ENCODE data around the gene LAD1.
A peak's percentile ranks its signal among the peaks of the same experiment; 100 is the strongest.

LAD1 gene

GRCh38 chr1:201404722-201405483, 5.8 kb upstream of the LAD1 start:
- H3K27ac ChIP-seq (ENCODE audit: low read depth in 2 of 2, low read length in 2 of 2): peak overlapping the region; percentile 93

GRCh38 chr1:201404055-201404454, 4.9 kb upstream of the LAD1 start:
- H3K9ac ChIP-seq (ENCODE audit: low read depth in 1 of 2, low read length in 2 of 2): peak overlapping the region; percentile 26 to 28
- peaks cover 49 to 58% of the 10 kb centered on the region in 2 donors for H3K4me1 ChIP-seq (ENCODE audit: control insufficient read depth in 2 of 2, insufficient read depth in 2 of 2, low read length in 2 of 2)
- H3K27ac ChIP-seq (ENCODE audit: low read depth in 2 of 2, low read length in 2 of 2): peak overlapping the region; percentile 93
- H3K4me3 ChIP-seq (ENCODE audit: low read length in 2 of 2): no peak overlapping the region
- no peaks in the 10 kb centered on the region for H3K36me3 ChIP-seq (ENCODE audit: control insufficient read depth in 2 of 2, insufficient read depth in 2 of 2, low read length in 2 of 2)
- no peaks in the 10 kb centered on the region for H3K9me3 ChIP-seq (ENCODE audit: control insufficient read depth in 2 of 2, low read length in 2 of 2)
- H3K27me3 ChIP-seq (ENCODE audit: control insufficient read depth in 2 of 2, insufficient read depth in 2 of 2, low read length in 2 of 2): peaks cover 0 to 3% of the 10 kb centered on the region in 2 donors

More at GRCh38 chr1:201404722-201405483, 5.8 kb upstream of the LAD1 start:
- peaks cover 49 to 58% of the 10 kb centered on the region in 2 donors for H3K4me1 ChIP-seq (ENCODE audit: control insufficient read depth in 2 of 2, insufficient read depth in 2 of 2, low read length in 2 of 2)
- peak overlapping the region; percentile 56 to 69 for H3K9ac ChIP-seq (ENCODE audit: low read depth in 1 of 2, low read length in 2 of 2)
- H3K4me3 ChIP-seq (ENCODE audit: low read length in 2 of 2): peak overlapping the region; percentile 22 to 50
- no peaks in the 10 kb centered on the region for H3K36me3 ChIP-seq (ENCODE audit: control insufficient read depth in 2 of 2, insufficient read depth in 2 of 2, low read length in 2 of 2)
- H3K9me3 ChIP-seq (ENCODE audit: control insufficient read depth in 2 of 2, low read length in 2 of 2): no peaks in the 10 kb centered on the region
- H3K27me3 ChIP-seq (ENCODE audit: control insufficient read depth in 2 of 2, insufficient read depth in 2 of 2, low read length in 2 of 2): no peaks in the 10 kb centered on the region

- Histone ChIP-seq H3K4me3 (ENCODE audit: low read length in 2 of 2) (no peak overlapping the region), H3K27me3 (ENCODE audit: control insufficient read depth in 2 of 2, insufficient read depth in 2 of 2, low read length in 2 of 2) (peaks cover 3 to 6% of the 10 kb centered on the region in 2 donors), H3K9me3 (ENCODE audit: control insufficient read depth in 2 of 2, low read length in 2 of 2) (no peaks in the 10 kb centered on the region), H3K9ac (ENCODE audit: low read depth in 1 of 2, low read length in 2 of 2) (no peak overlapping the region), H3K4me1 (ENCODE audit: control insufficient read depth in 2 of 2, insufficient read depth in 2 of 2, low read length in 2 of 2) (peaks cover 49 to 58% of the 10 kb centered on the region in 2 donors), H3K27ac (ENCODE audit: low read depth in 2 of 2, low read length in 2 of 2) (peak overlapping the region; percentile 93), H3K36me3 (ENCODE audit: control insufficient read depth in 2 of 2, insufficient read depth in 2 of 2, low read length in 2 of 2) (no peaks in the 10 kb centered on the region)
Measured at GRCh38 chr1:201403359-201403758, 4.2 kb upstream of the LAD1 start.

GRCh38 chr1:201401700-201402099, 2.6 kb upstream of the LAD1 start:
- Histone ChIP-seq H3K9ac (ENCODE audit: low read depth in 1 of 2, low read length in 2 of 2) (no peak overlapping the region), H3K4me1 (ENCODE audit: control insufficient read depth in 2 of 2, insufficient read depth in 2 of 2, low read length in 2 of 2) (peaks cover 46 to 60% of the 10 kb centered on the region in 2 donors), H3K4me3 (ENCODE audit: low read length in 2 of 2) (no peak overlapping the region), H3K27ac (ENCODE audit: low read depth in 2 of 2, low read length in 2 of 2) (no peak overlapping the region), H3K36me3 (ENCODE audit: control insufficient read depth in 2 of 2, insufficient read depth in 2 of 2, low read length in 2 of 2) (no peaks in the 10 kb centered on the region), H3K27me3 (ENCODE audit: control insufficient read depth in 2 of 2, insufficient read depth in 2 of 2, low read length in 2 of 2) (peaks cover 3 to 6% of the 10 kb centered on the region in 2 donors), H3K9me3 (ENCODE audit: control insufficient read depth in 2 of 2, low read length in 2 of 2) (no peaks in the 10 kb centered on the region)

- Histone ChIP-seq H3K27ac (ENCODE audit: low read depth in 2 of 2, low read length in 2 of 2) (peak overlapping the region; percentile 93 to 98), H3K9ac (ENCODE audit: low read depth in 1 of 2, low read length in 2 of 2) (peak overlapping the region in 1 of 2 donors; percentile 96), H3K4me1 (ENCODE audit: control insufficient read depth in 2 of 2, insufficient read depth in 2 of 2, low read length in 2 of 2) (peaks cover 46 to 60% of the 10 kb centered on the region in 2 donors), H3K27me3 (ENCODE audit: control insufficient read depth in 2 of 2, insufficient read depth in 2 of 2, low read length in 2 of 2) (peaks cover 3 to 6% of the 10 kb centered on the region in 2 donors), H3K36me3 (ENCODE audit: control insufficient read depth in 2 of 2, insufficient read depth in 2 of 2, low read length in 2 of 2) (no peaks in the 10 kb centered on the region), H3K9me3 (ENCODE audit: control insufficient read depth in 2 of 2, low read length in 2 of 2) (no peaks in the 10 kb centered on the region), H3K4me3 (ENCODE audit: low read length in 2 of 2) (peak overlapping the region in 1 of 2 donors; percentile 83)
Measured at GRCh38 chr1:201400852-201401230, 1.7 kb upstream of the LAD1 start.

- peaks cover 3 to 6% of the 10 kb centered on the region in 2 donors for H3K27me3 ChIP-seq (ENCODE audit: control insufficient read depth in 2 of 2, insufficient read depth in 2 of 2, low read length in 2 of 2)
- no peaks in the 10 kb centered on the region for H3K36me3 ChIP-seq (ENCODE audit: control insufficient read depth in 2 of 2, insufficient read depth in 2 of 2, low read length in 2 of 2)
- peaks cover 46 to 58% of the 10 kb centered on the region in 2 donors for H3K4me1 ChIP-seq (ENCODE audit: control insufficient read depth in 2 of 2, insufficient read depth in 2 of 2, low read length in 2 of 2)
- no peaks in the 10 kb centered on the region for H3K9me3 ChIP-seq (ENCODE audit: control insufficient read depth in 2 of 2, low read length in 2 of 2)
- peak overlapping the region; percentile 82 to 83 for H3K4me3 ChIP-seq (ENCODE audit: low read length in 2 of 2)
- peak overlapping the region; percentile 61 to 96 for H3K9ac ChIP-seq (ENCODE audit: low read depth in 1 of 2, low read length in 2 of 2)
- H3K27ac ChIP-seq (ENCODE audit: low read depth in 2 of 2, low read length in 2 of 2): peak overlapping the region; percentile 93 to 98
Measured at GRCh38 chr1:201400212-201400851, 1.2 kb upstream of the LAD1 start.

GRCh38 chr1:201399352-201400126, 415 bp upstream of the LAD1 start:
- Histone ChIP-seq H3K4me1 (ENCODE audit: control insufficient read depth in 2 of 2, insufficient read depth in 2 of 2, low read length in 2 of 2) (peaks cover 42 to 55% of the 10 kb centered on the region in 2 donors), H3K9me3 (ENCODE audit: control insufficient read depth in 2 of 2, low read length in 2 of 2) (no peaks in the 10 kb centered on the region), H3K4me3 (ENCODE audit: low read length in 2 of 2) (peak overlapping the region; percentile 82 to 83), H3K9ac (ENCODE audit: low read depth in 1 of 2, low read length in 2 of 2) (peak overlapping the region; percentile 61 to 96), H3K36me3 (ENCODE audit: control insufficient read depth in 2 of 2, insufficient read depth in 2 of 2, low read length in 2 of 2) (no peaks in the 10 kb centered on the region), H3K27ac (ENCODE audit: low read depth in 2 of 2, low read length in 2 of 2) (peak overlapping the region; percentile 93 to 98), H3K27me3 (ENCODE audit: control insufficient read depth in 2 of 2, insufficient read depth in 2 of 2, low read length in 2 of 2) (peaks cover 3 to 6% of the 10 kb centered on the region in 2 donors)

- Histone ChIP-seq H3K9ac (ENCODE audit: low read depth in 1 of 2, low read length in 2 of 2) (peak overlapping the region; percentile 78 to 96), H3K27me3 (ENCODE audit: control insufficient read depth in 2 of 2, insufficient read depth in 2 of 2, low read length in 2 of 2) (peaks cover 3 to 6% of the 10 kb centered on the region in 2 donors), H3K27ac (ENCODE audit: low read depth in 2 of 2, low read length in 2 of 2) (peak overlapping the region; percentile 93 to 98), H3K4me1 (ENCODE audit: control insufficient read depth in 2 of 2, insufficient read depth in 2 of 2, low read length in 2 of 2) (peaks cover 32 to 44% of the 10 kb centered on the region in 2 donors), H3K4me3 (ENCODE audit: low read length in 2 of 2) (peak overlapping the region; percentile 82 to 83), H3K9me3 (ENCODE audit: control insufficient read depth in 2 of 2, low read length in 2 of 2) (no peaks in the 10 kb centered on the region), H3K36me3 (ENCODE audit: control insufficient read depth in 2 of 2, insufficient read depth in 2 of 2, low read length in 2 of 2) (no peaks in the 10 kb centered on the region)
Measured at GRCh38 chr1:201397675-201398074, 1.4 kb downstream of the LAD1 start.

GRCh38 chr1:201396861-201397464, 2.2 kb downstream of the LAD1 start:
- Histone ChIP-seq H3K27me3 (ENCODE audit: control insufficient read depth in 2 of 2, insufficient read depth in 2 of 2, low read length in 2 of 2) (peaks cover 3 to 6% of the 10 kb centered on the region in 2 donors), H3K27ac (ENCODE audit: low read depth in 2 of 2, low read length in 2 of 2) (peak overlapping the region; percentile 93 to 98), H3K9me3 (ENCODE audit: control insufficient read depth in 2 of 2, low read length in 2 of 2) (no peaks in the 10 kb centered on the region), H3K9ac (ENCODE audit: low read depth in 1 of 2, low read length in 2 of 2) (peak overlapping the region; percentile 63 to 96), H3K4me3 (ENCODE audit: low read length in 2 of 2) (peak overlapping the region; percentile 82 to 83), H3K36me3 (ENCODE audit: control insufficient read depth in 2 of 2, insufficient read depth in 2 of 2, low read length in 2 of 2) (peaks cover 0 to 5% of the 10 kb centered on the region in 2 donors), H3K4me1 (ENCODE audit: control insufficient read depth in 2 of 2, insufficient read depth in 2 of 2, low read length in 2 of 2) (peaks cover 32 to 44% of the 10 kb centered on the region in 2 donors)
